ENCODE results near the gene OR51A2.

The OR51A2 gene

DNA sequence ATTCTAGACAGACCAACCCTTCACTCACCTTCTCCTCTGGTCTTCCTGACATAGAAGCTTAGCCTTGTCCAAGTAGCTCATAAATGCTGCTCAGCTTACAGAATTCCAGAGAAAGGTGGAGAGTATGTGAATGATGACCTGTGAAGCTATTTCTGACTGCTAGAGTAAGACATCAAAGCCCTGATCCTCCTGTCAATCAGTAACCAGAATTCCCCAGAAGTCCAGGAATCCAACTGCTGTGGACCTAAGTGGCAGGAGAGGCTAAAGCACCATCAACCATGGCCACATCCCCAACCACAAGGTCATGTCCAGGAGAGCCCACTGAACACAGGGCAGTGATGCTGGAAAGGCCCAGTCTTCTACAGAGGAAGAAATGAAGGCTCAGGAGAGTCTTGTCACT, 38.9 kb downstream of the OR51A2 start:
- no peaks in the 10 kb centered on the region for H3K4me1 ChIP-seq (ENCODE audit: low read length)
- TF ChIP-seq, protein P1, sequence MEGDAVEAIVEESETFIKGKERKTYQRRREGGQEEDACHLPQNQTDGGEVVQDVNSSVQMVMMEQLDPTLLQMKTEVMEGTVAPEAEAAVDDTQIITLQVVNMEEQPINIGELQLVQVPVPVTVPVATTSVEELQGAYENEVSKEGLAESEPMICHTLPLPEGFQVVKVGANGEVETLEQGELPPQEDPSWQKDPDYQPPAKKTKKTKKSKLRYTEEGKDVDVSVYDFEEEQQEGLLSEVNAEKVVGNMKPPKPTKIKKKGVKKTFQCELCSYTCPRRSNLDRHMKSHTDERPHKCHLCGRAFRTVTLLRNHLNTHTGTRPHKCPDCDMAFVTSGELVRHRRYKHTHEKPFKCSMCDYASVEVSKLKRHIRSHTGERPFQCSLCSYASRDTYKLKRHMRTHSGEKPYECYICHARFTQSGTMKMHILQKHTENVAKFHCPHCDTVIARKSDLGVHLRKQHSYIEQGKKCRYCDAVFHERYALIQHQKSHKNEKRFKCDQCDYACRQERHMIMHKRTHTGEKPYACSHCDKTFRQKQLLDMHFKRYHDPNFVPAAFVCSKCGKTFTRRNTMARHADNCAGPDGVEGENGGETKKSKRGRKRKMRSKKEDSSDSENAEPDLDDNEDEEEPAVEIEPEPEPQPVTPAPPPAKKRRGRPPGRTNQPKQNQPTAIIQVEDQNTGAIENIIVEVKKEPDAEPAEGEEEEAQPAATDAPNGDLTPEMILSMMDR (IDR thresholded peaks at IDR 0.05; ENCODE audit: low read length), result no peak
- TF ChIP-seq EZH2phosphoT487 (IDR thresholded peaks at IDR 0.05; ENCODE audit: low read length) (no peak), EZH2 (optimal IDR thresholded peaks at IDR 0.05; ENCODE audit: low read depth, low read length) (no peak)
- H3K4me3 ChIP-seq (ENCODE audit: low read length), result no peak overlapping the region
- H4K20me1 ChIP-seq (ENCODE audit: insufficient read depth, low read length), result no peaks in the 10 kb centered on the region
- H3F3A ChIP-seq (ENCODE audit: insufficient read depth, low read length), result no peaks in the 10 kb centered on the region
- H3K9ac ChIP-seq (ENCODE audit: low read length), result no peak overlapping the region
- no peak overlapping the region for H3K4me2 ChIP-seq (ENCODE audit: low read depth, low read length)
- H3K79me2 ChIP-seq (ENCODE audit: low read length), result no peaks in the 10 kb centered on the region
- H3K9me2 ChIP-seq (replicated peaks; ENCODE audit: insufficient read depth, low read length), result no peaks in the 10 kb centered on the region
- no peaks in the 10 kb centered on the region for H3K36me3 ChIP-seq (replicated peaks; ENCODE audit: insufficient read depth, low read length)
- H2AFZ ChIP-seq (ENCODE audit: low read length), result no peak overlapping the region
- no peaks in the 10 kb centered on the region for H3K27me3 ChIP-seq (replicated peaks; ENCODE audit: insufficient read depth, low read length)
- no peaks in the 10 kb centered on the region for H3K9me3 ChIP-seq (replicated peaks; ENCODE audit: insufficient read depth, low read length)
- DNase-seq, result no peak
- H3K27ac ChIP-seq (ENCODE audit: low read length), result no peak overlapping the region
